Hepatic stellate cell (primary cell): ENCODE results near the gene KIAA0753.
A peak's percentile ranks its signal among the peaks of the same experiment; 100 is the strongest.

Experiments
- DNase-seq: peaks from one replicate; pipeline ENCODE4 v3.0.0; 2011; ENCODE audit warnings: low spot score

Gene KIAA0753

DNA sequence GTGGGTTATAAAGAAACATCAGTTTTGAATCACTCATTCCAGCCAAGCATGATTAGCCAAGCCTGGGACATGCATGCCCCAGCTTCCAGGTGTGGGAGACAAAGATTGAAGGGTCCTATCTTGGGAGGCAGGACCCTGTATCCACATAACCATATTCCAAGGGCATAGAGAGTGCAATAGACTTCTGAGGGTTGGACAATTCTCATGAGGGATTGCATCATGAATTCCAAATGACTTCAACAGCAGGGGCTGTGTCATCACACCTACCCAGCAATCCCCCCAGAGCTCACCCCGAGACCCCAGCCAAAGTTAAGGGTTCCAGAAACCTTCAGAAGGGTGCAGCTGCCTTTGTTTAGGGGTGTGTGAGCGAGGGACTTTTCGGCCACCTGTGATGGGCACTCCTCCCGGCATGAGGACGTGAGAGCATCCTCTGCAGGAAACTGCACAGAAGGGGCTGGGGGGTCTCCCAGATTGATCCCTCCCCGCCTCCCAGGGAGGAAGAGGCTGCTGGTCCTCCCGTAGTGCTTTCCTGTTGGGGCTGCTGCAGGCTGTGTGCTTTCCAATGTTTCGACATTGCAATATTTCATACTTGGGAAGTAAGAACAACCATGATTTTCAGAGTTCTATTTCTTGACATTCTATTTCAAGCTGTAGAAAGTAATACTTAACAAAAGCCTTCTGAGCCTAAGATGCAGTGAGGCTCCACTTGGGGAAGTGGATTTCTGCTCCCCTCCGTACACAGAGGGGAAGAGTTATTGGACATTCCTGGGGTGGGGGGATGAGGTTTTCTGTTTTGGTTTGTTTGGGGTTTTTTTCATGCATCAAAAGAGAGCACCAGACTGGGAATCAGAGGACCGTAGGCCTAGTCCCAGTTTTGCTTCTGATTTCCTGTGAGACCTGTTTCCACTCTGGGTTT lies 70.9 kb downstream of the KIAA0753 start:
- no peak for DNase-seq

DNA sequence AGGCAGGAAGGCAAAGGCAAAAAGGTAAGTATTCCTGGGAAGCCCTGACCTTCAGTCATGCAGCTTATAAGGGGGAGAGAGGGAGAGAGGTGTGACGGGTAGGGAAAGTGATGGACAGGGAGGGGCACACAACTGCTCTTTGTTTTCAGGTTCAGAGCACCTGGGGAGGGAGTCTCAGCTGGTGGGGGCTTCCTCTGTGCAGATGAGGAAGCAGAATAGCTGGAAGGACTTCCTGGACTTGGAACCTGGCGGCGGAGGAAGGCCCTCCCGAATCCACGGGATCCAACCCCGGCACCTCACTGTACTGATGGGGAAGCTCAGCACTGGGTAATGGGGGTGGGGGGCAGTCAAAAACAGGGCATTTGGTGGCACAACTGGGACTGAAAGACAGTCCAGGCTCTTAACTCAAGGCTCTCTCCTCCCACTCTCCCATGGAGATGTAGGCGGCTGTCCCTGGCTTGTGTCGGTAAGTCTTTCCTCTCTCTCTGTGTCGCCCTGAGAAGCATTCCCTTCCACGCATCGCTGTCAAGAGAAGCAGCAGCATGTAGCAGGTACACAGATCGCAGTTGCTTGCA lies 72.2 kb downstream of the KIAA0753 start:
- DNase-seq: no peak

DNA sequence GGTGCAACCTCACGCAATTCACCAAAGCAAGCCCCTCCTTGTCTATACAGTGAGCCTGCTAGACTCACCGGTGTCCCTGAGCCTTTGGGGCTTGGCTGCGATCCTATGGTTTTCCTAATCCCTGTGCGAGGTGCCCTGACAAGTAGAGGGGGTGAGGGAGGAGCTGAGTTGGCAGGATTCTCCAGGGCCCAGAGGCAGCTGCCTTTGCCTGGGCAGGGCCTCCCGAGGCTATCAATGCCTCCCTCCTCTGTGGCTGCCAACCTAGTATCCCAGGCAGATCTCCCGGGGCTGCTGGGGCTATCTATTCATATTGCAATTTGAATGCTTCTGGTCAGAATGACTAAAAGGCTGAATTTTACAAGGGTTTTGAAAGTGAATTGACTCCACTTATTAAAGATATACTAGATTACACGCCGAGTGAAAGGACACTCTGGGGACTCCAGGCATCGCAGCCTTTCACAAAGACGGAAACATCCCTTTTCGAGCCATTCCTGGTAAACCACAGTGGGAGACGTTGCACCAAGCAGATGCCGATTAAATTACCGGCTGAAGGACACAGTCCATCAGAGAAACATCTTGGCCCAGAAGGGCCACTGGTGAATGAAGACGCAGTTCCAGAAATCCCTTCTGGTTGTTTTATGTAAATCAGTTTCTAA lies 72.9 kb downstream of the KIAA0753 start:
- DNase-seq: no peak

DNA sequence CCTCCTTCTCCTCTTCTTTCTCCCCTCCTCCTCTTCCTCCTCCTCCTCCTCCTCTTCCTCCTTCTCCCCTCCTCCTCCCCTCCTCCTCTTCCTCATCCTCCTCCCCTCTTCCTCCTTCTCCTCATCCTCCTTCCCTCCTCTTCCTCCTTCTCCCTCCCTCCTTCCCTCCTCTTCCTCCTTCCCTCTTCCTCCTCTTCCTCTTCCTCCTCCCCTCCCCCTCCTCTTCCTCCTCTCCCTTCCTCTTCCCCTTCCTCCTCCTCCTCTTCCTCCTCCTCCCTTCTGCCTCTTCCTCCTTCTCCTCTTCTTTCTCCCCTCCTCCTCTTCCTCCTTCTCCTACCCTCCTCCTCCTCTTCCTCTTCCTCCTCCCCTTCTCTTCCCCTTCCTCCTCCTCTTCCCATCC lies 79.1 kb downstream of the KIAA0753 start:
- no peak for DNase-seq

DNA sequence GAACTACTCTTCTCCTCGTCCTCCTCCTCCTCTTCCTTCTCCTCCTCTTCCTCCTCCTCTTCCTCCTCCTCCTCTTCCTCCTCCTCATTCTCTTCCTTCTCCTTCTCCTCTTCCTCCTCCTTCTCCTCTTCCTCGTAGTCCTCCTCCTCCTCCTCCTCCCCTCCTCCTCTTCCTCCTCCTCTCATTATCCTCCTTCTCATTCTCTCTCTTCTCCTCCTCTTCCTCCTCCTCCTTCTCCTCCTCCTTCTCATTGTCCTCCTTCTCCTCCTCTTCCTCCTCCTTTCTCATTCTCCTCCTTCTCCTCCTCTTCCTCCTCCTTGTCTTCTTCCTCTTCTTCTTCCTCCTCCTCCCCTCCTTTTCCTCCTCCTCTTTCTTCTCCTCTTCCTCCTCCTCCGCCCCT lies 80.0 kb downstream of the KIAA0753 start:
- DNase-seq: no peak

DNA sequence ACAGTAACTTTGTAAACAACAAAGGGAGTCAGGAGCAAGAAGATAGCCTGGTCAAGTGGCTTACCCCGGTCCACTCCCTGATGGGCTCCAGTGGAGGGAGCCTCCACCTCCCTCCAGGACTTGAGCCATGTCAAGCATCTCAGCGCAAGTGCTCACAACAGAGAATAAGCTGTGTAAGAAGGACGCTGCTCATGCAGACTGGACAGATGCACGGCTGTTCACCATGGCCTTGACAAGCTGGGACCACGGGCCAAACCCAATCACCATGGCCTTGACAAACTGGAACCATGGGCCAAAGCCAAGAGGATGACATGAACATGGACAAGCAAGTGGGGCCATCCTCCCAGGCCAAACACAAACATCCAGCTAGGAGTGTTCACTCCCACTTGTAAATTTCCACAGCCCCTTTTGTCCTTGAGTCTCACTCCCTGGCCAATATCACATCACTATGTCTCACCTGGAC lies 80.7 kb downstream of the KIAA0753 start:
- DNase-seq: no peak

DNA sequence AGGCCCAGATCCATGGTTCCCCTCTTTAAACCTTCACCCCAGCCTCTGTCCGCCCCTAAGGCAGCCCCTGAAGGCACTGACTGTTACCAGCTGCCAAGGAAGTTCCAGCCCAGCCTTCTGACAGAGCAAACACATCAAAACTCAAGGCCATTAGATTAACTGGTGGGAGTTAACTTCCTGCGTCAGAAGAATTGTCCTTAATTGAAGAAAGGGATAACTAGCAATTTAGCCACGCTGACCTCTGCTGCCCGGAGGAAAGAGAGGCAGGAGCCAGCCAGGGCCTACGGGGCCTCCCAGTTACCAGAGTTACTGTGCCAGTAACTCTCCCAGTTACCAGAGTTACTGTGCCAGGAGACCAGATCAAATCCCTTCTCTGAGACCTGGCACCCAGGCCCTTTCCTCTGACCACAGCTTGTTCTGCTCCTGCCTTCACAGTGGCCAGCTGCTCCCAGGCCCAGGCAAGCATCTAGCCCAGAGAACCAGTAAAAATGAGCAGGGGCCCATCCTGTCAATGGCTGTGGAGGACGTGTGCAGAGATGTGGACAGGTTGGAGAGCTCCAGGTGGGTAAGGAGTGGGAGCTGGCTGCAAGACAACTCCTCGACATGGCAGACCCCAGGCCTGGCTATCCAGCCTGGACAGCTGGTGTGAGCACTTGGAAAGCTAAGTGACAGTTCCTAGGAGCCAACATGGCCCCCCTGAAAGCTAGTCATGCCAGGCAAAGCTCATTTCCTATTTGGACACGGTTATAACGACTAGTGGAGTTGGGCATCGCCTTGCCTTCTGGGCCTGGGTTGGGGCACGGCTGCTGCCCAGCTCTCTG lies 81.4 kb downstream of the KIAA0753 start:
- no peak for DNase-seq

DNA sequence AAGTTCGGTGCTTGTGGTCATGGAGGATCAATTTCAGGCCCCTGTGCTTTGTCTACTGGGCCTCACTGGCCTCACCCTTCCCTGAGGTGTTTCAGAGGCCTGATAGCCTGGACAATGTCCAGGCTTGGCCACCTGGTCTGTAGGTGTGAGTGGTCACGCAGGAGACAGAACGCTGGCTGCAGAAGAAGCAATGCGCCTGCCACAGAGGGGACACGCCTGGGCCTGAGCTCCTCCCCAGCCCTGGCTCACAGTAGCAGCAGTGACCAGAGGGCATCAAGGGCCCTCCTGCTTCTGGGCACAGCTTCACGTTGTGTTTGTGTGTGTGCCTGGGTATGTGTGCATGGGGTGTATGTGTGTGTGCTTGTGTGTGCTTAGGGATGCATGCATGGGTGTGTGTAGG lies 82.2 kb downstream of the KIAA0753 start:
- DNase-seq: no peak

DNA sequence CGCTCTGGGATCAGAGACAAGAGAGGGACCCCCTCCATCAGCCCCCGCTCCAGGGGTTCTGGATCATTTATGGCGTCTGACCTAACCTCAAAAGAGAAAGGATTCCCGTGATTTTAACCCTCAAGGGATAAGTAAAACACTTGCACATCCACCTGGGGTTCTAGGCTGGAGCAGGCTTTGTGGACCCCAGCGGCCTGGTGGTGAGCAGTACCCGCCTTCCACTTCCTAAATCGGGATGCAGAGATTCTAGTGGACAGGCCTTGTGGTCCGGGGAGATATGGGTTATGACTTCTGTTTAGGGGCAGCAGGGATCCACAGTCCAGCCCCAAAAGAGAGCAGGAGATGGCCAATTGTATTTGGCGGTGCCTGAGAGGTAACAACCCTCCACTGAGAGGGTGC lies 83.5 kb downstream of the KIAA0753 start:
- DNase-seq: no peak

DNA sequence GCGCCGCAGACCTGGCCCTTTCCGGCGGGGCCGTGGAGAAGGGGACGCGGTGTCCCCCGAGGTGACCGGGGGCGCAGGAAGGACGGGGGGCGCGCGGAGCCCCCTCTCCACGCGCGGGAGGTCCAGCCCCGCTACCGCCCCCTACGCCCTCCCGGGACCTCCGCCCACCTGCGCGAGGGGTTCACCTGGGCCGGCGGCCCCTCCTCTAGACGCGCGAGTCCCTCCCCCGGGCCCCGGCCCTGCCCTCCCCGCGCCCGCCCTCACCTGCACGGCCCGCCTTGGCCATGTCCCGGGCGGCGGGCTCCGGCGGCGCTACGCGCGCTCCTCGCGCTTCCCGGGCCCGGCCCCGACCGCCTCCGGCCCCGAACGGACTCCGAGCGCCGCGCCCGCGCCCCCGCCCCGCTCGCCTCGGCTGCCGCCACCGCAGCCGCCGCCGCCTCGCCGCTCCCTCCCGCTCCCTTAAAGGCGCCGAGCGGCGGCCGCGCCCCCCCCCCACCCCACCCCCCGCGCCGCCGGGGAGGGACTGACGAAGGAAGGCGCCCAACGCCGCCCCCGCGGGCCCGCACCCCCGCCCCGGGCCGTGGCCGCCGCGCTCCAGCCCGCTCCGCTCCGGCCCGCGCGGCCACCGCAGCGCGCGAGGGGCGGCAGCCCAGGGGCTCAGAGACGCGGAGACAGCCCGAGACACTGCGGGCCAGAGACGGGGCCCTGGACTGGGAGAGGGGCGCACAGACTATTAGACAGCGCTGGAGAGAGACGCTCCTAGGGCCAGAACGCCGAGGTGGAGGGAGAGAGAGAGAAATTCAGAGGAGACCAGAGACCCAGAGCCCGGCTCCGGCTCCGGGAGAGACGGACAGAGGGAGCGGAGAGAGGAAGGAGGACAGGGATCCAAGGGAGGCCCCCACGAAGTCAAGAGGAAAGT lies 84.1 kb downstream of the KIAA0753 start, which contains the start of gene PITPNM3:
TSS of gene PITPNM3 (minus strand) at position 435 of the 919 bp plus-strand sequence. CDS start at position 286, 149 bp downstream.
- DNase-seq: no peak

DNA sequence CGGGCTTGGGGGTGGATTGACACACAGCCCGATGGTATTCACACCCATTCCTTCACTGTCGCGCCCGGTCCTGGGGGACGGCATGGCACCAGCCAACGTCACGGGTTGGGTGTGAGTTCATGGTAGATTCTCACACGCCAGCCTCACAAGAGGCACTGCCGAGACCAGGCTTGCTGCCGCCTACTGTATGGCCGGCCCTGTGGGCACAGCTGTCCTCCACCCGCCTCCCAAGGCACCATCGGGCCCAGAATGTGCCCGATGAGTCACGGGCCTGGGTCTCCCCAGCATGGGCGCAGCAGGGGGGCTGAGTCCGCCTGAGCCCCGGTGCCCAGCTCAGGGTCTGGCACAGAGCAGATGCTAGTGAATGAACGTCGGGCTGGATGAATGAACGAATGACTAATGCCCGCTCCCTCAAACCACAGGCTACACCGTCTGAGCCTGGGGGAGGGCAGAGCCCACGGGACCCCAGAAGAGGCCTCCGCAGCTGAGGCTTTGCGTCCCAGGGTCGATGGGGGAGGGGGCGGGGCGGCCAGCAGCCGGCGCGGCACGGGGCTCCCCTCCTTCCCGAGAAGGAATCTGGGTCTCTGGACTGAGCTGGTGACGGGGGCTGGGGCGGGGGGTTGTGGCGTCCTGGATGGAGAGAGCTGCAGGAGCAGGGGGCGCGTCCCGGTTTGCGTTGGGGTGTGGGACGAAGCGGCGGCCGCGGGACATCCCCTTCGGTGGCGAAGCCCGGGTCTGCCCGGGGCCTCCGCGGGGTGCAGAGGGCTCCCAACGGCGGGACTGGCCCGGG lies 85.0 kb downstream of the KIAA0753 start:
- DNase-seq: peak; percentile 42

DNA sequence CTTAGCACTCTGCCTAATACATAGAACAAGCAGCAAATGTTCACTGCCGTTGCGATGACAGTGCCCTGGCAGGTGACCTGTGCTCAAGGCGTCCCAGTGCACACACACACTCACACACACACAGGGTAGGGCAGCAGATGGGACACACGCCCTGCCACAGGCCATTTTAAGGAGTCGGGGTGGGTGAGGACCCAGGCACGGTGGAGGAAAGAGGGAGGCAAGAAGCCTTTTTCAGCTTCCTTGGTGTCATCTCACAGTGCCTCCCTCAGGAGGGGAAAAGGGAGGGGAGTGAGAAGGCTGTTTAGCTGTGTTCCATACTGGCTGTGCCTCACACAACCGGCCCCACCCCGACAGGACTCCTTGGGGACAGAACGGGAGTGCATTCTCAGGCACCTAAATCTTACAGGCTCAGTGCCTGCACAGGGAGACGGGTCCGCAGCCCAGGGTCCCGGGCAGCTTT lies 85.6 kb downstream of the KIAA0753 start:
- DNase-seq: no peak

DNA sequence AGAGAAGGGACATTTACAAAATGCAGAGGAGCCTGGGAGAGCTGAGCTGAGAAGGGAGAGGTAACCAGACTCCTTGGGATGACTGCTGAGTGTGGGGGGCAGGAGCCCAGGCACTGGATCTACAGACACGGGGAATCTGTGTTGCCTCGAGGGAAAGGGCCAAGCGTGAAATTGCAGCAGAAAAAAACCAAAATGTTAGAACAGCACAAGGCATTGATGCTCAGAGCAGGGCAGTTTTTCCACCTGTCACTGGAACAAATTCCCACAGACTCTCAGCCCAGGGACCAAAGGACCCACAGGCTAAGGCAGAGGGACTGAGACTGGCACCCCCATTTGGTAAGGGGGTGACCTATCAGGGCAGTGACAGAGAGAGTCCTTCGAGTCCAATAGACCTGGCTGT lies 86.2 kb downstream of the KIAA0753 start:
- DNase-seq: no peak

DNA sequence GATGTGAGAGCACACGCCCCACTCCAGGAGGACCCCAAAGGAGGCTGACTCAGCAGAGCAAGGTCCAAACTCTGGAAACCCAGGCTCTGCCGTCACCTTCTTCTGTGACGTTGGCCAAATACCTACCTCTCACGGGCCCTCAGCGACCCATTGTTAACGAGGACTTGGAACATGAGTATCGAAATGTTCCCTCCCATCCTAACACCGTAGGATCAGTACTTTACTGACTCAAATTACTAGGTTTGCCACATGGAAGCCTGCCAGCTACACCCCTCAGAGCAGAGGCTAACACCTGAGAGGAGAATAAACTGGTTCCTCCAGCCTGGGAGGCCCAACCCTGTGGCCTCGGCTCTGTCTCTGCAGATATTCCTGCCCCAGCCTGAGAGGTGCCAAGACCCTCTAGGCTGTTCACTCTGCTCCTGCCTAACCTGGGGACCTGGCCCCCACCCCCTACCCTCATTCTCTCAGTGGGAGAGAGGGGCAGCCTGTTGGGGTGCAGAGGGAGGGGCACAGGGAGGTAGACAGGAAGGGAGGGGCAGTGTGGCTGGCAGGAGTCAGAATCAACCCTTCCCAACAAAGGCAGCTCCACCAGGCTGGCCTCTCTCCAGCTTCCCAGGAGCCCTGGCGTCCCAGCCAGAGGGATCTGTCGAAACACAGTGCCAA lies 88.5 kb downstream of the KIAA0753 start:
- no peak for DNase-seq

DNA sequence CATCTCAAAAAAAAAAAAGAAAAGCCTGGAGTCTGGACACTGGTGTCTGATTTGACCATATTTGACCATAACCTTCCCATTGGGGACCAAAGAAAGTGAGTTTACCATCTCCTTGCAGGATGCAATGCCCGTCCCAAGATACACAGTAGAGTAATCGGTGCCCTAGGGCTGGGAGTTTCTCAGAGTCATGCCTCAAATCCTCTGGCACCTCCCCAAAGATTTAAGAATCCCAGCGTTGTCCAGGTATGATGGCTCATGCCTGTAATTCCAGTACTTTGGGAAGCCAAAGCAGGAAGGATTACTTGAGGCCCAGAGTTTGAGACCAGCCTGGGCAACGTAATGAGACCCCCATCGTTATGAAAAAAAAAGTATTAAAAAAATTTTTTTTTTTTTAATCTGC lies 89.2 kb downstream of the KIAA0753 start:
- DNase-seq: no peak

DNA sequence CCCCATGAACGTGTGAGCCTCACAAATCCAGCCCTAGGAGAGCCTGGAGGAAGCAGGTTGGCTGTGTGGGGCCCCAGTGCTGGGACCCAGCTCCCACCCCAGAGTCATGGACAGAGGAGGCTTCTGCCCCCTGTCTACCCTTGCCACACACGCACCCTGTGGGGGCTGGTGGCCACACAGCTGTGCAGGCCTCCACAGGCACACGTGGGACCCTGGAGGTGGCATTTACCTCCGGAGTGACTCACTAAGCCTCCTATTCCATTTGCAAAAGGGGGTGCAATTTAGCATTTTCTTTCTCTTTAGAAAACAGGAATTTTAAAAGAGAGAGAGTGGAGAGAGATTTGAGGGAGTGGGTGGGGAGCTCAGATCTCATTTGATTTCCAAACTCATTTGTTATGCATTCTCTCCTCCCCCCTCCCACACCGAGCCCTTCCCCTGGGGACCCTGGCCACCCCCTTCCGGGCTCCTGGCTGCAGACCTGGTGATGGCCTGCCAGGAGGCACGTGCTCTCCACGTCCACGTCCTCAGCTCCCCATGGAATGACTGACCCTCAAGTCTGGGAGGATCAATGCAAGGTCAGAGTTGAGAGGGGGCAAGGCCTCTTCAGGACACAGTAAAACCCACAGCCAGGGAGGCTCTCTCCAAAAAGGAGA lies 91.0 kb downstream of the KIAA0753 start:
- no peak for DNase-seq

DNA sequence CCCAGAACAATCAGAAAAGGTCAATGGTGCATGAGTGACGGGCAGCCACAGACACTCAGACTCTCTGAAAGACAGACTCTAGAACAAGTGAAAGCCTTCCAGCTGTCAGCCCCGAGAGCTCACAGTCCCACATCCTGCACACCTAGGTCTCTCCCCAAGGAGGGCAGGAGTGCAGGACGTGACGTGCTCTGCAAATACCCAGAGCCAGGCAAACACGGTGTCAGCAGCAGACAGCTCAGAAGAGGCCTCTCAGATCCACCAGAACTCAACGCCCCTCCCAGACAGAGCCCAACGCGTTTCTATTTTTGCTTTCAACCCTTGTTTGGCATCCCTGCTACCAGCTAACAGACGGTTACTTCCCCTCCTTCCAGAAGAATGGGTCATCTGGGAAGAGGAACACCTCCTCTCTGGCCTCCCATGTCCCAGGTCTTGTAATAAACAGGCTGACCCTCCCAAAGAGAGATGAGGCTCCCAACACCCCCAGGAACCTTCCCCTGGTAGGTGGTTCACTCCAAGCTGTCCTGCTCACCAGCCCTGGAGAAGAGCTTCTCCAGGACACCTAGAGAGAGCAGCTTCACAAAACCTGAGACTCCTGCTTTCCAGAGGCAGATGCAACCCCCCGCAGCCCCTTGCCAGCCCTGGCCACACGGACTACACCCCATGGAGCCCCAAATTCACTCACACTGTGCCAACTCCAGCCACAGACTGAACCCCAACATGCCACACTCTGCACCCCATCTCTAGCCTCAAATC lies 91.8 kb downstream of the KIAA0753 start:
- peak; percentile 50 for DNase-seq

DNA sequence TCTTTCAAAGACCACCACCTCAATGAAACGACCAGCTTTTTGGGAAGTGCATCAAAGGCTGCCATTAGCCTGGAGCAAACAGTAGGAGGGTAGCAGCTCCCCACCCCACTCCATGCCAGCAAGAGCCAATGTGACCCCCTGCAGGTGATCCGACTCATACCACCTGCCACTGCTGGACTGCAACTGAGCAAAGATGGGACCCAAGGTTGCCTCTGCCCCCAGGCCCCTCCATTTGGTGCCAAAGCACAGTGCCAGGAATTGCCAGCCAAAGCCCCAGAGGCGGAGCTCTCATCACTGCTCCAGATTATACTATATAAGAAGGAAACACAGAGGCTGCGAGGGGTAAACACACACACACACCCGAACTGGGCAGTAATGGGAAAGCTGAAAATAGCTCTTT lies 92.5 kb downstream of the KIAA0753 start:
- no peak for DNase-seq
